Dermis lymphatic vessel endothelial cell (primary cell): ENCODE data around the gene MMP25. TPM values are rescaled to one million over a fixed set of nuclear protein-coding genes. Genes with fewer than 3 reads are reported as not detected.

Experiments used
- total RNA-seq: library from RNA; depleted of rRNA; stranded (reverse); fragments of >200 nt; gene quantifications from 2 replicates; pipeline ENCODE4 v1.2.1, GENCODE V29; 2014

The MMP25 gene
- under 0.01 TPM in 1 of 2 replicates, not detected in the other for total RNA-seq

GRCh38 chr16:3045758-3046640, at the start of gene MMP25:
MMP25 (plus strand) TSS chr16:3046561; CDS start chr16:3046918, 357 bp downstream.

GRCh38 chr16:3012828-3013420, 33.4 kb upstream of the MMP25 start, which contains the start of gene CLDN9:
CLDN9 (plus strand) TSS chr16:3012923; CDS start chr16:3013363, 440 bp downstream.

GRCh38 chr16:3017794-3018506, 28.4 kb upstream of the MMP25 start, which contains the start of gene CLDN6:
CLDN6 (minus strand) TSS chr16:3018183; CDS start chr16:3016021, 2,162 bp downstream.

GRCh38 chr16:3020247-3020603, 26.1 kb upstream of the MMP25 start, which contains the start of gene TNFRSF12A:
TNFRSF12A (plus strand) TSS chr16:3020368; CDS start chr16:3020398, 30 bp downstream.

GRCh38 chr16:3023669-3024478, 22.5 kb upstream of the MMP25 start, which contains the start of the genes HCFC1R1 and THOC6:
HCFC1R1 (minus strand) TSS chr16:3023942; CDS start chr16:3023941, 1 bp downstream.
THOC6 (plus strand) TSS chr16:3024035; CDS start chr16:3024327, 292 bp downstream.

GRCh38 chr16:3036726-3037315, 9.5 kb upstream of the MMP25 start, which contains the start of gene BICDL2:
BICDL2 (minus strand) TSS chr16:3036944; CDS start chr16:3035496, 1,448 bp downstream.

GRCh38 chr16:3065069-3065741, 18.8 kb downstream of the MMP25 start, which contains the start of gene IL32:
IL32 (plus strand) TSS chr16:3065640; CDS start chr16:3065812, 172 bp downstream.

GRCh38 chr16:3098459-3099394, 52.4 kb downstream of the MMP25 start, which contains the start of gene ZSCAN10:
ZSCAN10 (minus strand) TSS chr16:3099294; CDS start chr16:3092937, 6,357 bp downstream.

Other genes starting within 250 kb of the MMP25 start
- gene PRSS41, start 248.1 kb upstream of the MMP25 start, total RNA-seq: not detected in 2 replicates
- 0.65 and 1.1 TPM in 2 replicates for gene PRSS21, start 229.3 kb upstream of the MMP25 start, total RNA-seq
- 0.09 TPM in 1 of 2 replicates, not detected in the other for gene ZG16B, start 216.3 kb upstream of the MMP25 start, total RNA-seq
- not detected in 2 replicates for gene PRSS22, start 188.4 kb upstream of the MMP25 start, total RNA-seq
- gene FLYWCH2, start 163.3 kb upstream of the MMP25 start, total RNA-seq: 28.8 and 32.3 TPM in 2 replicates
- gene FLYWCH1, start 134.6 kb upstream of the MMP25 start, total RNA-seq: 18.4 and 19.9 TPM in 2 replicates
- gene KREMEN2, start 82.3 kb upstream of the MMP25 start, total RNA-seq: under 0.01 TPM in 1 of 2 replicates, not detected in the other
- gene PAQR4, start 77.2 kb upstream of the MMP25 start, total RNA-seq: 2.5 and 2.7 TPM in 2 replicates
- gene PKMYT1, start 66.1 kb upstream of the MMP25 start, total RNA-seq: 0.60 and 0.98 TPM in 2 replicates
- not detected in 2 replicates for gene CLDN9, start 33.6 kb upstream of the MMP25 start, total RNA-seq
- not detected in 2 replicates for gene CLDN6, start 28.4 kb upstream of the MMP25 start, total RNA-seq
- 15.0 and 30.8 TPM in 2 replicates for gene TNFRSF12A, start 26.2 kb upstream of the MMP25 start, total RNA-seq
- gene HCFC1R1, start 22.6 kb upstream of the MMP25 start, total RNA-seq: 2.4 TPM in 2 replicates
- 14.7 and 21.3 TPM in 2 replicates for gene THOC6, start 22.5 kb upstream of the MMP25 start, total RNA-seq
- gene BICDL2, start 9.6 kb upstream of the MMP25 start, total RNA-seq: not detected in 2 replicates
- 5.2 and 9.9 TPM in 2 replicates for gene IL32, start 19.1 kb downstream of the MMP25 start, total RNA-seq
- not detected in 2 replicates for gene ZSCAN10, start 52.7 kb downstream of the MMP25 start, total RNA-seq
- 10.6 and 13.4 TPM in 2 replicates for gene ZNF205, start 66.0 kb downstream of the MMP25 start, total RNA-seq
- 2.7 and 4.3 TPM in 2 replicates for gene ZNF213, start 88.5 kb downstream of the MMP25 start, total RNA-seq
- gene OR1F1, start 141.6 kb downstream of the MMP25 start, total RNA-seq: not detected in 2 replicates
- gene ZNF200, start 188.6 kb downstream of the MMP25 start, total RNA-seq: 9.2 and 10.8 TPM in 2 replicates
- not detected in 2 replicates for gene MEFV, start 210.1 kb downstream of the MMP25 start, total RNA-seq
- gene ZNF263, start 236.9 kb downstream of the MMP25 start, total RNA-seq: 49.3 and 52.3 TPM in 2 replicates